C4-2B (cell line): ENCODE data around the gene ZNF57.
"Not testable (repeated sequence)": the region's sequence is repeated elsewhere in the genome, so short reads cannot be mapped to it uniquely, and the experiment has no call there.

ENCODE experiments used
- H3K27ac ChIP-seq: fragments of 450-650 bp; 2 replicates; pipeline ENCODE4 v1.5.1; 2017
- ZFX ChIP-seq: fragments of 450-650 bp; IDR thresholded peaks from 2 replicates; pipeline ENCODE4 v1.6.1; 2017
- TF ChIP-seq, protein P1 (sequence below): fragments of 450-650 bp; conservative IDR thresholded peaks from 2 replicates; pipeline ENCODE4 v1.5.1; 2017; ENCODE audit warnings: mild to moderate bottlenecking

Gene ZNF57

DNA sequence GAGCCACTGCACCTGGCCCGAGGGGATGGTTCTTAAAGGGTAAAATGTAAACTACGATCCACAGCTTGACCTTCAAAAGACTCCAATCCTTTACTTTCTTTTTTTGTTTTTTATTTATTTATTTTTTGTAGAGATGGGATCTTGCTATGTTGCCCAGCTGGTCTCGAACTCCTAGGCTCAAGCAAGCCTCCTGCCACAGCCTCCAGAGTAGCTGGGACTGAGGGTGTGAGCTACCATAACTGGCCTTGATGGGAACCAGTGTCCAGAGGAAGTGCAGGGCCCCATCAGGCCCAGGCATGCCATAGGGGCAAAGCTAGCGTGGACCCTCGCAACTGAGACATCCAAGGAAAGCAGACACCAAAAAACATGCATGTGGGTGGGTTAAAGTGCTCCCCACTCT, 62.4 kb downstream of the ZNF57 start:
- TF ChIP-seq, protein P1, sequence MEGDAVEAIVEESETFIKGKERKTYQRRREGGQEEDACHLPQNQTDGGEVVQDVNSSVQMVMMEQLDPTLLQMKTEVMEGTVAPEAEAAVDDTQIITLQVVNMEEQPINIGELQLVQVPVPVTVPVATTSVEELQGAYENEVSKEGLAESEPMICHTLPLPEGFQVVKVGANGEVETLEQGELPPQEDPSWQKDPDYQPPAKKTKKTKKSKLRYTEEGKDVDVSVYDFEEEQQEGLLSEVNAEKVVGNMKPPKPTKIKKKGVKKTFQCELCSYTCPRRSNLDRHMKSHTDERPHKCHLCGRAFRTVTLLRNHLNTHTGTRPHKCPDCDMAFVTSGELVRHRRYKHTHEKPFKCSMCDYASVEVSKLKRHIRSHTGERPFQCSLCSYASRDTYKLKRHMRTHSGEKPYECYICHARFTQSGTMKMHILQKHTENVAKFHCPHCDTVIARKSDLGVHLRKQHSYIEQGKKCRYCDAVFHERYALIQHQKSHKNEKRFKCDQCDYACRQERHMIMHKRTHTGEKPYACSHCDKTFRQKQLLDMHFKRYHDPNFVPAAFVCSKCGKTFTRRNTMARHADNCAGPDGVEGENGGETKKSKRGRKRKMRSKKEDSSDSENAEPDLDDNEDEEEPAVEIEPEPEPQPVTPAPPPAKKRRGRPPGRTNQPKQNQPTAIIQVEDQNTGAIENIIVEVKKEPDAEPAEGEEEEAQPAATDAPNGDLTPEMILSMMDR, result no peak
- TF ChIP-seq ZFX, result no peak
- H3K27ac ChIP-seq, result no peak overlapping the region

DNA sequence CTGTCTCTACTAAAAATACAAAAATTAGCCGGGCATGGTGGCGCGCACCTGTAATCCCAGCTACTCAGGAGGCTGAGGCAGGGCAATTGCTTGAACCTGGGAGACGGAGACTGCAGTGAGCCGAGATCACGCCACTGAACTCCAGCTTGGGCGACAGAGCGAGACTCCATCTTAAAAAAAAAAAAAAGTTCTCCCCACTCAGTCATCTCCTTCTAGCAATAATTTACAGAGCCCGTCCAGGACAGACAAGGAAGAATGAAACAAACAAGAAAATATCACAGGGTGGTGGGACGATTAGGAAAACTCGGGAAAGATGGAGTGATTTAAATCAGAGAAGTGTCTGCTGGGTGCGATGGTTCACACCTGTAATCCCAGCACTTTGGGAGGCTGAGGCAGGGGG, 62.9 kb downstream of the ZNF57 start:
- not testable (repeated sequence) for H3K27ac ChIP-seq

DNA sequence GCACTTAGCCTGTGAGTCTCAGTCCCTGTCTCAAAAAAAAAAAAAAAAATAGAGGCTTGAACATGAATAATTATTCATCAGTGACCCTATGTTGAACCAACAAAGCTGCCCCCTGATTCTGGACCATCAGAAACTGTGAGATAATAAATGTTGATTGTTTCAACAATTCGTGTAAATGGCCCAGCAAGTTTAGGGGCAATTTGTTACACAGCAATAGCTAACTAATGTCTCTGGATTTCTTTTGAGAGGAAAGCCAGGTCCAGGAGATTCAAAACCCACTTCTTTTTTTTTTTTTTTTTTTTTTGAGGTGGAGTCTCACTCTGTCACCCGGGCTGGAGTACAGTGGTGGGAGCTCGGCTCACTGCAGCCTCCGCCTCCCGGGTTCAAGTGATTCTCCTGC, 64.1 kb downstream of the ZNF57 start:
- no peak for TF ChIP-seq ZFX

DNA sequence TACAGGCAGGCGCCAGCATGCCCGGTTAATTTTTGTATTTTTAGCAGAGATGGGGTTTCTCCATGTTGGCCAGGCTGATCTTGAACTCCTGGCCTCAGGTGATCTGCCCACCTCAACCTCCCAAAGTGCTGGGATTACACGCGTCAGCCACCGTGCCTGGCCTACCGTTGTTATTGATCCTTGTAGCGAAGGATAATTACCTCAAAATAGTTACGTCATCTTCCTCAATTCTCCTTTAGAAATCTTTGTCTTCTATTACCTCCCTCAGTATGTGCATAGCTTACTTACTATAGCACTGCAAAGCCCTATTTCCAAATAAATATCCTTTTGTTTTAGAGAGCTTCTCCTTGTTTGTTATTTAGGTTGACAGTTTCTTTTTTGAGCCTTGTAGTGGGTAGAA, 67.2 kb downstream of the ZNF57 start:
- no peak for TF ChIP-seq ZFX
- TF ChIP-seq, protein P1, result no peak
- no peak overlapping the region for H3K27ac ChIP-seq

More for the DNA sequence above, 64.1 kb downstream of the ZNF57 start:
- H3K27ac ChIP-seq, result no peak overlapping the region
